ENCODE results near the gene ATP13A2.

ATP13A2 gene

DNA sequence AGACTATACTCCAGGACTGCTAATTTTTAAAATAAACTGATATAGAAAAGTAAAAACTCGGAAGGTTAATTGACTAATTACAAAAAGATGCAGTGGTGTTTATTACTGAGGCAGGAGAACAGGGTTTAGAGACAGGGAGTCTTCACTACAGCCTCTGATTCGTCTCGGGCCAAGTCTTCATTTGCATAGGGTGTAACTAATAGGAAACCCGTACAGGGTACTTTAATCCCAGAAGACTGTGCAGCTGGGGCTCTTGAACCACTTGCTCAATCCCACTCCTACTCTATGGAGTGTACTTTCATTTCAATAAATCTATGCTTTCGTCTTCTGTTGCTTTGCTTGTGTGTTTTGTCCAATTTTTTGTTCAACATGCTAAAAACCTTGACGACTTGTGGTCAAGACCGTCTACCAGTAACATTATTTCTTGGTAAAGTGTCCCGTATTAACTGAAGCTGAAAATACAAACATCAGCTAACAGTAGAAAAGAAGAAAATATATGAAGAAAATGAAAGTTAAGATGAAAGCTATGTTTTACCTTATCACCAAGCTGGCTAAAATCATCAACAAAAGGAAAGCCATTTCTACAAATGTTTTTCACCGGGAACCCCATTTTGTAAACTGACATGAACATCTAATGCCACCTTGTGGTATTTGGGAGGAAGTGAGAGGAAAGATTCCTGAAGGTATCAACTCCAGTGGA lies 34.1 kb upstream of the ATP13A2 start:
- TF ChIP-seq NFIC (IDR thresholded peaks at IDR 0.05) = no peak
- TF ChIP-seq RAD21 (IDR thresholded peaks at IDR 0.05; ENCODE audit: low read depth) = peak; percentile 69

DNA sequence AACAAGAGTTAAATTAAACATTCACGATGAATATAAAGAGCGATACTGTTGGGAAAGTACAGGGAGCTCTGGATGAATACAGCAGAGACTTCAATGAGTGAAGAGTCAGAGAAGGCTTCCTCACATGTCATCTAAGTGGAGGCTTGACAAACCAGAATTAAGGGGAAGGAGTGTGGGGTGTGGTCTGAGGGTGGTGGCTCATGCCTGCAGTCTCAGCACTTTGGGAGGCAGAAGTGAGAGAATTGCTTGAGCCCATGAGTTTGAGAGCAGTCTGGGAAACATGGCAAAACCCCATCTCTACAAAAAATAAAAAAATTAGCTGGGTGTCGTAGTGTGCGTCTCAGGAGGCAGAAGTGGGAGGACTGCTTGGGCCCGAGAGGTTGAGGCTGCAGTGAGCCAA lies 33.4 kb upstream of the ATP13A2 start:
- TF ChIP-seq NFIC (IDR thresholded peaks at IDR 0.05) (no peak), CEBPB (IDR thresholded peaks at IDR 0.05) (no peak), FOXM1 (IDR thresholded peaks at IDR 0.05; ENCODE audit: borderline replicate concordance, low read depth) (no peak), RAD21 (IDR thresholded peaks at IDR 0.05; ENCODE audit: low read depth) (no peak), CREB1 (IDR thresholded peaks at IDR 0.05; ENCODE audit: low read depth) (no peak), TCF12 (IDR thresholded peaks at IDR 0.05; ENCODE audit: low read depth) (no peak)
- TF ChIP-seq, protein P1, sequence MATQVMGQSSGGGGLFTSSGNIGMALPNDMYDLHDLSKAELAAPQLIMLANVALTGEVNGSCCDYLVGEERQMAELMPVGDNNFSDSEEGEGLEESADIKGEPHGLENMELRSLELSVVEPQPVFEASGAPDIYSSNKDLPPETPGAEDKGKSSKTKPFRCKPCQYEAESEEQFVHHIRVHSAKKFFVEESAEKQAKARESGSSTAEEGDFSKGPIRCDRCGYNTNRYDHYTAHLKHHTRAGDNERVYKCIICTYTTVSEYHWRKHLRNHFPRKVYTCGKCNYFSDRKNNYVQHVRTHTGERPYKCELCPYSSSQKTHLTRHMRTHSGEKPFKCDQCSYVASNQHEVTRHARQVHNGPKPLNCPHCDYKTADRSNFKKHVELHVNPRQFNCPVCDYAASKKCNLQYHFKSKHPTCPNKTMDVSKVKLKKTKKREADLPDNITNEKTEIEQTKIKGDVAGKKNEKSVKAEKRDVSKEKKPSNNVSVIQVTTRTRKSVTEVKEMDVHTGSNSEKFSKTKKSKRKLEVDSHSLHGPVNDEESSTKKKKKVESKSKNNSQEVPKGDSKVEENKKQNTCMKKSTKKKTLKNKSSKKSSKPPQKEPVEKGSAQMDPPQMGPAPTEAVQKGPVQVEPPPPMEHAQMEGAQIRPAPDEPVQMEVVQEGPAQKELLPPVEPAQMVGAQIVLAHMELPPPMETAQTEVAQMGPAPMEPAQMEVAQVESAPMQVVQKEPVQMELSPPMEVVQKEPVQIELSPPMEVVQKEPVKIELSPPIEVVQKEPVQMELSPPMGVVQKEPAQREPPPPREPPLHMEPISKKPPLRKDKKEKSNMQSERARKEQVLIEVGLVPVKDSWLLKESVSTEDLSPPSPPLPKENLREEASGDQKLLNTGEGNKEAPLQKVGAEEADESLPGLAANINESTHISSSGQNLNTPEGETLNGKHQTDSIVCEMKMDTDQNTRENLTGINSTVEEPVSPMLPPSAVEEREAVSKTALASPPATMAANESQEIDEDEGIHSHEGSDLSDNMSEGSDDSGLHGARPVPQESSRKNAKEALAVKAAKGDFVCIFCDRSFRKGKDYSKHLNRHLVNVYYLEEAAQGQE (IDR thresholded peaks at IDR 0.05; ENCODE audit: low read depth) = no peak

DNA sequence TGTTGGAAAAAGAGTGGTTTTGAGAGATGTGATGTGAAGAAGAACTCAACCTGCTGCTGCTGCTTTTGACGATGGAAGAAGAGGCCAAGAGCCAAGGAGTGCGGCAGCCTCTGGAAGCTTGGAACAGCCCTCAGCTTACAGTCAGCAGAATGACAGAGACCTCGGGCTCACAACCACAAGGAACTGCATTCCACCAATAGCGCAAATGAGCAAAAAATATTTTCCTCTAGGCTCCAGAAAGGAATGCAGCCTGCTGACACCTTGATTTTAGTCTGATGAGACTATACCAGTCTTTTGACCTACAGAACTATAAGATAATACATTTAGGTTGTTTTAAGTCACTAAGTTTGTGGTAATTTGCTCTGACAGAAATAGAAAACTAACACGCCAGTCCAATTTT lies 31.9 kb upstream of the ATP13A2 start:
- no peak for TF ChIP-seq CEBPB (IDR thresholded peaks at IDR 0.05)

DNA sequence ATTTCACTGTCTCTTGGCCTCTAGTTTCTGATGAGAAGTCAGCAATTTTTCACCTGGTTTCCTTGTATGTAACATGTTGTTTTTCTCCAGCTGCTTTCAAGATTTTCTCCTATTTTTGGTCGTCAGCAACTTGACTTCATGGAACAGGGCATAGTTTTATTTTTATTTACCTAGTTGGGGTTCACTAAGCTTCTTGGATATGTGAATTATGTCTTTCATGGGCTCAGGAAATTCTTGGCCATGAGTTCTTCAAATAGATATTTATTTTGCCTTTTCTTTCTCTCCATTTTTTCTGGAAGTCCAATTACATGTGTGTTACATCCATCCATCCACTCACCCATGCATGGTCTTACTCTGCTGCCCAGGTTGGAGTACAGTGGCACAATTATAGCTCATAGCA lies 28.4 kb upstream of the ATP13A2 start:
- no peak for TF ChIP-seq RAD21 (IDR thresholded peaks at IDR 0.05; ENCODE audit: low read depth)
- TF ChIP-seq YY1 (IDR thresholded peaks at IDR 0.05; ENCODE audit: low read depth) = no peak
- TF ChIP-seq FOXM1 (IDR thresholded peaks at IDR 0.05; ENCODE audit: borderline replicate concordance, low read depth) = no peak
- TF ChIP-seq EP300 (IDR thresholded peaks at IDR 0.05; ENCODE audit: borderline replicate concordance) = no peak
- TF ChIP-seq CEBPB (IDR thresholded peaks at IDR 0.05) = no peak
- no peak for TF ChIP-seq TEAD4 (IDR thresholded peaks at IDR 0.05)
- TF ChIP-seq, protein P1 (IDR thresholded peaks at IDR 0.05; ENCODE audit: low read depth) = no peak
- TF ChIP-seq TCF12 (IDR thresholded peaks at IDR 0.05; ENCODE audit: low read depth) = no peak
- TF ChIP-seq CREB1 (IDR thresholded peaks at IDR 0.05; ENCODE audit: low read depth) = no peak
- no peak for TF ChIP-seq EGR1 (IDR thresholded peaks at IDR 0.05)
- TF ChIP-seq, protein P2, sequence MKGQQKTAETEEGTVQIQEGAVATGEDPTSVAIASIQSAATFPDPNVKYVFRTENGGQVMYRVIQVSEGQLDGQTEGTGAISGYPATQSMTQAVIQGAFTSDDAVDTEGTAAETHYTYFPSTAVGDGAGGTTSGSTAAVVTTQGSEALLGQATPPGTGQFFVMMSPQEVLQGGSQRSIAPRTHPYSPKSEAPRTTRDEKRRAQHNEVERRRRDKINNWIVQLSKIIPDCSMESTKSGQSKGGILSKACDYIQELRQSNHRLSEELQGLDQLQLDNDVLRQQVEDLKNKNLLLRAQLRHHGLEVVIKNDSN (IDR thresholded peaks at IDR 0.05) = no peak
- TF ChIP-seq ZBTB7A (IDR thresholded peaks at IDR 0.05; ENCODE audit: low read depth) = no peak
- no peak for TF ChIP-seq NFIC (IDR thresholded peaks at IDR 0.05)
- no peak for TF ChIP-seq TAF1 (IDR thresholded peaks at IDR 0.05; ENCODE audit: low read depth)
- TF ChIP-seq, protein P3, sequence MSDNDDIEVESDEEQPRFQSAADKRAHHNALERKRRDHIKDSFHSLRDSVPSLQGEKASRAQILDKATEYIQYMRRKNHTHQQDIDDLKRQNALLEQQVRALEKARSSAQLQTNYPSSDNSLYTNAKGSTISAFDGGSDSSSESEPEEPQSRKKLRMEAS (IDR thresholded peaks at IDR 0.05) = no peak

DNA sequence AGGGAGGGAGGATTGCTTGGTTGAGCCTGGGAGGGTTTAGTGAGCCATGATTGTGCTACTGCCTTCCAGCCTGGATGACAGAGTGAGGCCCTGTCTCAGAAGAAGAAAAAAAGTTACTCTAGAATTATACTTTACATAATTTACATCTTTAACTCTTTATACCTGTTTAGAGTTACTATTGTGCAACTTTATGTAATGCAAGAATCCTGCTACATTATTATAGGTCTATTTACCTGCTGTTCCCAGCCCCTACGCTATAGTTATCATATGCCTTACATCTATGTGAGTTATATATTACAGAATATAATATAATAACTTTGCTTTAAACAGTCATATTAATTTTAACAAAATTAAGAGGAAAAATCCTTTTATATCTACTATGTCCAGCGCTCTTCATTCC lies 27.8 kb upstream of the ATP13A2 start:
- TF ChIP-seq ZBTB7A (IDR thresholded peaks at IDR 0.05; ENCODE audit: low read depth) (no peak), TEAD4 (IDR thresholded peaks at IDR 0.05) (no peak), TAF1 (IDR thresholded peaks at IDR 0.05; ENCODE audit: low read depth) (no peak), YY1 (IDR thresholded peaks at IDR 0.05; ENCODE audit: low read depth) (no peak), TCF12 (IDR thresholded peaks at IDR 0.05; ENCODE audit: low read depth) (no peak), EP300 (IDR thresholded peaks at IDR 0.05; ENCODE audit: borderline replicate concordance) (no peak), RAD21 (IDR thresholded peaks at IDR 0.05; ENCODE audit: low read depth) (no peak), CREB1 (IDR thresholded peaks at IDR 0.05; ENCODE audit: low read depth) (no peak), CEBPB (IDR thresholded peaks at IDR 0.05) (no peak), NFIC (IDR thresholded peaks at IDR 0.05) (no peak), FOXM1 (IDR thresholded peaks at IDR 0.05; ENCODE audit: borderline replicate concordance, low read depth) (no peak), EGR1 (IDR thresholded peaks at IDR 0.05) (no peak)
- TF ChIP-seq, protein P3 (IDR thresholded peaks at IDR 0.05) = no peak
- TF ChIP-seq, protein P1 (IDR thresholded peaks at IDR 0.05; ENCODE audit: low read depth) = no peak
- TF ChIP-seq, protein P2 (IDR thresholded peaks at IDR 0.05) = no peak
